Measurements from ENCODE around the gene PEX14.
A peak's percentile ranks its signal among the peaks of the same experiment; 100 is the strongest.

Gene PEX14

GRCh38 chr1:10438677-10439163 is 36.0 kb upstream of the PEX14 start:
- Histone ChIP-seq H3K4ac (ENCODE audit: low read depth in 1 of 2, low read length in 2 of 2) (no peak overlapping the region), H3K9ac (ENCODE audit: low read length) (no peak overlapping the region), H3K18ac (ENCODE audit: low read depth in 1 of 2, low read length in 2 of 2) (no peak overlapping the region), H3K4me2 (ENCODE audit: low read length, poor library complexity, severe bottlenecking) (no peak overlapping the region), H4K91ac (ENCODE audit: low read length) (no peak overlapping the region), H3K4me1 (ENCODE audit: control insufficient read depth, insufficient read depth, low read depth, low read length) (no peaks in the 10 kb centered on the region), H3K36me3 (ENCODE audit: control insufficient read depth in 1 of 2, insufficient read depth in 2 of 2, low read depth in 1 of 2, low read length in 2 of 2) (peaks cover 0 to 22% of the 10 kb centered on the region in 2 experiments), H2BK120ac (ENCODE audit: low read depth, low read length) (no peak overlapping the region), H3K79me1 (replicated peaks; ENCODE audit: low read length, poor library complexity, severe bottlenecking) (peaks cover 12% of the 10 kb centered on the region), H3K27me3 (ENCODE audit: control insufficient read depth in 1 of 2, insufficient read depth in 1 of 2, low read length in 2 of 2) (no peaks in the 10 kb centered on the region), H2AK5ac (ENCODE audit: low read length, severe bottlenecking) (no peak overlapping the region), H4K8ac (ENCODE audit: low read length) (no peak overlapping the region), H3K23ac (ENCODE audit: low read length in 2 of 2) (no peak overlapping the region), H2BK12ac (ENCODE audit: low read length in 2 of 2) (no peak overlapping the region), H2BK5ac (ENCODE audit: low read depth, low read length, poor library complexity, severe bottlenecking) (no peak overlapping the region), H3K4me3 (ENCODE audit: insufficient read depth in 1 of 2, low read depth in 1 of 2, low read length in 2 of 2) (no peak overlapping the region), H2BK15ac (ENCODE audit: low read depth, poor library complexity, severe bottlenecking) (no peak overlapping the region), H3K9me3 (ENCODE audit: control insufficient read depth, low read length) (no peaks in the 10 kb centered on the region), H3K14ac (ENCODE audit: low read length in 2 of 2) (no peak overlapping the region), H2AFZ (ENCODE audit: low read depth, low read length) (no peak overlapping the region), H3K27ac (ENCODE audit: low read length, poor library complexity, severe bottlenecking) (no peak overlapping the region)
- 61% methylated on average over 4 of the region's 7 CpGs for WGBS
- DNase-seq: peak; percentile 78

- H3K18ac ChIP-seq (ENCODE audit: low read depth in 1 of 2, low read length in 2 of 2): no peak overlapping the region
- H3K79me1 ChIP-seq (replicated peaks; ENCODE audit: low read length, poor library complexity, severe bottlenecking): peaks cover 6% of the 10 kb centered on the region
- no peak for DNase-seq
- no peak overlapping the region for H3K9ac ChIP-seq (ENCODE audit: low read length)
- 97% methylated on average over 2 of the region's 2 CpGs for WGBS
- no peak overlapping the region for H4K8ac ChIP-seq (ENCODE audit: low read length)
- H3K4me2 ChIP-seq (ENCODE audit: low read length, poor library complexity, severe bottlenecking): no peak overlapping the region
- no peak overlapping the region for H3K27ac ChIP-seq (ENCODE audit: low read length, poor library complexity, severe bottlenecking)
- peaks cover 0 to 27% of the 10 kb centered on the region in 2 experiments for H3K36me3 ChIP-seq (ENCODE audit: control insufficient read depth in 1 of 2, insufficient read depth in 2 of 2, low read depth in 1 of 2, low read length in 2 of 2)
- H3K27me3 ChIP-seq (ENCODE audit: control insufficient read depth in 1 of 2, insufficient read depth in 1 of 2, low read length in 2 of 2): no peaks in the 10 kb centered on the region
- no peak overlapping the region for H3K23ac ChIP-seq (ENCODE audit: low read length in 2 of 2)
- no peak overlapping the region for H2BK120ac ChIP-seq (ENCODE audit: low read depth, low read length)
- H3K4me1 ChIP-seq (ENCODE audit: control insufficient read depth, insufficient read depth, low read depth, low read length): no peaks in the 10 kb centered on the region
- no peaks in the 10 kb centered on the region for H3K9me3 ChIP-seq (ENCODE audit: control insufficient read depth, low read length)
- H4K91ac ChIP-seq (ENCODE audit: low read length): no peak overlapping the region
- no peak overlapping the region for H2AFZ ChIP-seq (ENCODE audit: low read depth, low read length)
- H3K14ac ChIP-seq (ENCODE audit: low read length in 2 of 2): no peak overlapping the region
- no peak overlapping the region for H3K4ac ChIP-seq (ENCODE audit: low read depth in 1 of 2, low read length in 2 of 2)
- H3K4me3 ChIP-seq (ENCODE audit: insufficient read depth in 1 of 2, low read depth in 1 of 2, low read length in 2 of 2): no peak overlapping the region
- no peak overlapping the region for H2BK5ac ChIP-seq (ENCODE audit: low read depth, low read length, poor library complexity, severe bottlenecking)
- no peak overlapping the region for H2BK12ac ChIP-seq (ENCODE audit: low read length in 2 of 2)
- no peak overlapping the region for H2AK5ac ChIP-seq (ENCODE audit: low read length, severe bottlenecking)
- H2BK15ac ChIP-seq (ENCODE audit: low read depth, poor library complexity, severe bottlenecking): no peak overlapping the region
These were observed 34.4 kb upstream of the PEX14 start for GRCh38 chr1:10440305-10440704.

GRCh38 chr1:10440794-10441193 is 34.0 kb upstream of the PEX14 start:
- no peak overlapping the region for H3K4me2 ChIP-seq (ENCODE audit: low read length, poor library complexity, severe bottlenecking)
- H4K91ac ChIP-seq (ENCODE audit: low read length): no peak overlapping the region
- H2BK5ac ChIP-seq (ENCODE audit: low read depth, low read length, poor library complexity, severe bottlenecking): no peak overlapping the region
- H2BK15ac ChIP-seq (ENCODE audit: low read depth, poor library complexity, severe bottlenecking): no peak overlapping the region
- no peak overlapping the region for H2BK120ac ChIP-seq (ENCODE audit: low read depth, low read length)
- H3K36me3 ChIP-seq (ENCODE audit: control insufficient read depth in 1 of 2, insufficient read depth in 2 of 2, low read depth in 1 of 2, low read length in 2 of 2): peaks cover 0 to 26% of the 10 kb centered on the region in 2 experiments
- no peak overlapping the region for H3K14ac ChIP-seq (ENCODE audit: low read length in 2 of 2)
- no peak overlapping the region for H3K27ac ChIP-seq (ENCODE audit: low read length, poor library complexity, severe bottlenecking)
- H3K9ac ChIP-seq (ENCODE audit: low read length): no peak overlapping the region
- H3K23ac ChIP-seq (ENCODE audit: low read length in 2 of 2): no peak overlapping the region
- no peak overlapping the region for H3K4ac ChIP-seq (ENCODE audit: low read depth in 1 of 2, low read length in 2 of 2)
- no peak overlapping the region for H2AFZ ChIP-seq (ENCODE audit: low read depth, low read length)
- no peak overlapping the region for H4K8ac ChIP-seq (ENCODE audit: low read length)
- H3K9me3 ChIP-seq (ENCODE audit: control insufficient read depth, low read length): no peaks in the 10 kb centered on the region
- H3K18ac ChIP-seq (ENCODE audit: low read depth in 1 of 2, low read length in 2 of 2): no peak overlapping the region
- no peaks in the 10 kb centered on the region for H3K27me3 ChIP-seq (ENCODE audit: control insufficient read depth in 1 of 2, insufficient read depth in 1 of 2, low read length in 2 of 2)
- H3K79me1 ChIP-seq (replicated peaks; ENCODE audit: low read length, poor library complexity, severe bottlenecking): peaks cover 6% of the 10 kb centered on the region
- H3K4me1 ChIP-seq (ENCODE audit: control insufficient read depth, insufficient read depth, low read depth, low read length): no peaks in the 10 kb centered on the region
- H3K4me3 ChIP-seq (ENCODE audit: insufficient read depth in 1 of 2, low read depth in 1 of 2, low read length in 2 of 2): no peak overlapping the region
- 93% methylated on average over 4 of the region's 5 CpGs for WGBS
- no peak overlapping the region for H2BK12ac ChIP-seq (ENCODE audit: low read length in 2 of 2)
- no peak for DNase-seq
- no peak overlapping the region for H2AK5ac ChIP-seq (ENCODE audit: low read length, severe bottlenecking)

- H2AFZ ChIP-seq (ENCODE audit: low read depth, low read length): no peak overlapping the region
- peaks cover 3 to 29% of the 10 kb centered on the region in 2 experiments for H3K36me3 ChIP-seq (ENCODE audit: control insufficient read depth in 1 of 2, insufficient read depth in 2 of 2, low read depth in 1 of 2, low read length in 2 of 2)
- H4K8ac ChIP-seq (ENCODE audit: low read length): no peak overlapping the region
- no peak overlapping the region for H2BK120ac ChIP-seq (ENCODE audit: low read depth, low read length)
- no peak overlapping the region for H3K4ac ChIP-seq (ENCODE audit: low read depth in 1 of 2, low read length in 2 of 2)
- H3K9ac ChIP-seq (ENCODE audit: low read length): no peak overlapping the region
- H3K23ac ChIP-seq (ENCODE audit: low read length in 2 of 2): no peak overlapping the region
- no peak overlapping the region for H2BK5ac ChIP-seq (ENCODE audit: low read depth, low read length, poor library complexity, severe bottlenecking)
- no peaks in the 10 kb centered on the region for H3K9me3 ChIP-seq (ENCODE audit: control insufficient read depth, low read length)
- H2BK12ac ChIP-seq (ENCODE audit: low read length in 2 of 2): no peak overlapping the region
- H2BK15ac ChIP-seq (ENCODE audit: low read depth, poor library complexity, severe bottlenecking): no peak overlapping the region
- no peaks in the 10 kb centered on the region for H3K4me1 ChIP-seq (ENCODE audit: control insufficient read depth, insufficient read depth, low read depth, low read length)
- no peak overlapping the region for H3K27ac ChIP-seq (ENCODE audit: low read length, poor library complexity, severe bottlenecking)
- no peaks in the 10 kb centered on the region for H3K79me1 ChIP-seq (replicated peaks; ENCODE audit: low read length, poor library complexity, severe bottlenecking)
- WGBS: 94% methylated on average over 6 of the region's 6 CpGs
- H3K14ac ChIP-seq (ENCODE audit: low read length in 2 of 2): no peak overlapping the region
- H3K18ac ChIP-seq (ENCODE audit: low read depth in 1 of 2, low read length in 2 of 2): no peak overlapping the region
- H2AK5ac ChIP-seq (ENCODE audit: low read length, severe bottlenecking): no peak overlapping the region
- H3K27me3 ChIP-seq (ENCODE audit: control insufficient read depth in 1 of 2, insufficient read depth in 1 of 2, low read length in 2 of 2): no peaks in the 10 kb centered on the region
- no peak overlapping the region for H3K4me3 ChIP-seq (ENCODE audit: insufficient read depth in 1 of 2, low read depth in 1 of 2, low read length in 2 of 2)
- no peak for DNase-seq
- H4K91ac ChIP-seq (ENCODE audit: low read length): no peak overlapping the region
- H3K4me2 ChIP-seq (ENCODE audit: low read length, poor library complexity, severe bottlenecking): no peak overlapping the region
These were observed 30.5 kb upstream of the PEX14 start for GRCh38 chr1:10444248-10444647.

Data from mesenchymal stem cell (in vitro differentiated cells and primary cell).